HUES64 (cell line): ENCODE measurements around the gene GAGE12H.
"Not testable (repeated sequence)": the region's sequence is repeated elsewhere in the genome, so short reads cannot be mapped to it uniquely, and the experiment has no call there.

Source experiments
- H3K27ac ChIP-seq: 2 replicates; pipeline ENCODE4 v1.7.0; 2013; ENCODE audit warnings: low read depth, low read length, inconsistent platforms
- H3K27me3 ChIP-seq: 2 replicates; pipeline ENCODE4 v1.6.1; 2013; ENCODE audit warnings: mild to moderate bottlenecking, low read length; ENCODE audit not compliant: insufficient read depth
- H3K36me3 ChIP-seq: 2 replicates; pipeline ENCODE4 v1.6.1; 2013; ENCODE audit warnings: mild to moderate bottlenecking, low read length; ENCODE audit not compliant: insufficient read depth
- H3K4me1 ChIP-seq: 2 replicates; pipeline ENCODE4 v1.6.1; 2013; ENCODE audit warnings: mild to moderate bottlenecking, low read length, moderate library complexity; ENCODE audit not compliant: insufficient read depth
- H3K4me3 ChIP-seq: 2 replicates; pipeline ENCODE4 v1.5.1; 2013; ENCODE audit warnings: mild to moderate bottlenecking, low read length, moderate library complexity
- H3K9ac ChIP-seq: 2 replicates; pipeline ENCODE4 v1.6.1; 2013; ENCODE audit warnings: mild to moderate bottlenecking, low read depth, low read length
- H3K9me3 ChIP-seq: 2 replicates; pipeline ENCODE4 v1.6.1; 2013; ENCODE audit warnings: low read depth, low read length; ENCODE audit not compliant: insufficient read depth
- WGBS: fragments of 150-250, 120-280 bp; methylation state at CpG from one replicate; pipeline ENCODE4 v1.1.7; 2013; ENCODE audit warnings: missing lambda C conversion rate; 5-methylcytosine and 5-hydroxymethylcytosine counted together

GAGE12H gene

GRCh38 chrX:49598720-49599119 is 19.0 kb downstream of the GAGE12H start, which contains the start of gene GAGE1:
GAGE1 (plus strand) TSS chrX:49599020; CDS start chrX:49600175, 1,155 bp downstream.
- H3K36me3 ChIP-seq, H3K4me3 ChIP-seq, H3K27ac ChIP-seq, H3K27me3 ChIP-seq, H3K9ac ChIP-seq, H3K9me3 ChIP-seq, H3K4me1 ChIP-seq: not testable (repeated sequence)
- WGBS, result no CpG with 5 or more reads among the region's 16 CpGs

DNA sequence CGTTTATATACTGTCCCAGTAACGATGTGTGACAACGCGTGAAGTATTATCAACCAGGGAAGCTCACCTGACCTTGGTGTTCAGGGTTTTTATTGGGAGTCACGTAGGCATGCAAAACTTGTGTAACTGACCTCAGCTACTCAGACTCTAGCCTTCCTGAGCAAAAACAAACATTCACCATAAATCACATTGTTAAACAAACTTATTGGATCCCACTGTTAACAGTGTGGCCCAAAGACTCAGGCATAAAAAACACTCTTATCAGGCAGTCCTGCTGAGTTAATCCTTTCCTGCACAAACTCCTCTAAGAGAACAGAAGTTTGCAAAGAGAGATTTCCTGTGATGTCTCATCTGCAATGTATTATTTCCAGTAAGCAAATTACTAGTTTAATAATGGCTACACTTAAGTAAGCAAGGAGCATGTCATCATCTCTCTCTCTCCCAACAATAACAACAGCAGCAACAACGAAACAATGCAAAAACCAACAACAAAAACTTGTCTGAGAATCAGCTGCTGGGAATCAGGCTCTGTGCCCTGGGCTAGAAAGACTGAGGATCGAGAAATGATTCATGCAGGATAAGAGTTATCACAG is 31.1 kb downstream of the GAGE12H start:
- no peaks in the 10 kb centered on the region for H3K9me3 ChIP-seq
- no peaks in the 10 kb centered on the region for H3K4me1 ChIP-seq
- no peak overlapping the region for H3K4me3 ChIP-seq
- no peaks in the 10 kb centered on the region for H3K36me3 ChIP-seq
- no peak overlapping the region for H3K9ac ChIP-seq
- H3K27ac ChIP-seq, result no peak overlapping the region
- 92% methylated on average over 7 of the region's 7 CpGs for WGBS
- H3K27me3 ChIP-seq, result no peaks in the 10 kb centered on the region

GRCh38 chrX:49618574-49618973 is 38.8 kb downstream of the GAGE12H start:
- WGBS, result 100% methylated on average over 1 of the region's 2 CpGs

GRCh38 chrX:49627086-49627777 is 47.5 kb downstream of the GAGE12H start:
- Histone ChIP-seq H3K36me3 (no peaks in the 10 kb centered on the region), H3K27me3 (no peaks in the 10 kb centered on the region), H3K4me3 (no peak overlapping the region), H3K9me3 (0 out of 2 replicates have a peak, but pooled peaks cover 7% of the 10 kb centered on the region), H3K4me1 (no peaks in the 10 kb centered on the region), H3K27ac (no peak overlapping the region), H3K9ac (no peak overlapping the region)
- 91% methylated on average over 33 of the region's 33 CpGs for WGBS

More at GRCh38 chrX:49618574-49618973, 38.8 kb downstream of the GAGE12H start:
- H3K4me1 ChIP-seq, result no peaks in the 10 kb centered on the region
- H3K27me3 ChIP-seq, result no peaks in the 10 kb centered on the region
- H3K9ac ChIP-seq, result no peak overlapping the region
- no peaks in the 10 kb centered on the region for H3K9me3 ChIP-seq
- H3K4me3 ChIP-seq, result no peak overlapping the region
- no peak overlapping the region for H3K27ac ChIP-seq
- H3K36me3 ChIP-seq, result no peaks in the 10 kb centered on the region
